GM12891 (cell line): ENCODE results near the gene RNF146.

Source experiments
- POLR2A ChIP-seq: IDR thresholded peaks from 2 replicates; pipeline ENCODE4 v1.6.1; 2011; ENCODE audit warnings: low read depth, low read length, control low read depth
- POLR2AphosphoS5 ChIP-seq: IDR thresholded peaks from 2 replicates; pipeline ENCODE4 v1.6.1; 2011; ENCODE audit warnings: low read depth, low read length, control low read depth
- TAF1 ChIP-seq: IDR thresholded peaks from 2 replicates; pipeline ENCODE4 v1.6.1; 2011; ENCODE audit warnings: low read depth, low read length, control low read depth

- TF ChIP-seq POLR2A (no peak), TAF1 (no peak), POLR2AphosphoS5 (no peak)
Measured at GRCh38 chr6:127219869-127220268, 46.8 kb upstream of the RNF146 start.
